HG03175 (cell line): ENCODE measurements around the gene SARDH.

Source experiments
- ATAC-seq: cut with Tn5 transposase; IDR thresholded peaks from one replicate; pipeline ENCODE4 v1.9.1; 2021; ENCODE audit warnings: mild to moderate bottlenecking, moderate library complexity; ENCODE audit not compliant: unreplicated experiment

SARDH gene

GRCh38 chr9:133705576-133705975 is 32.6 kb downstream of the SARDH start:
- ATAC-seq = no peak

- no peak for ATAC-seq
Observed at GRCh38 chr9:133704711-133705181, 33.4 kb downstream of the SARDH start.

GRCh38 chr9:133703591-133704399 is 34.4 kb downstream of the SARDH start:
- no peak for ATAC-seq

GRCh38 chr9:133702798-133703590 is 35.2 kb downstream of the SARDH start:
- no peak for ATAC-seq

GRCh38 chr9:133701981-133702797 is 36.0 kb downstream of the SARDH start:
- no peak for ATAC-seq

- no peak for ATAC-seq
Observed at GRCh38 chr9:133701321-133701980, 36.7 kb downstream of the SARDH start.

GRCh38 chr9:133700819-133701320 is 37.3 kb downstream of the SARDH start:
- ATAC-seq = no peak

- ATAC-seq = no peak
Observed at GRCh38 chr9:133699546-133699945, 38.6 kb downstream of the SARDH start.

GRCh38 chr9:133696071-133696472 is 42.1 kb downstream of the SARDH start:
- no peak for ATAC-seq

- no peak for ATAC-seq
Observed at GRCh38 chr9:133694686-133695085, 43.5 kb downstream of the SARDH start.

- no peak for ATAC-seq
Observed at GRCh38 chr9:133693703-133694529, 44.2 kb downstream of the SARDH start.

GRCh38 chr9:133693116-133693515 is 45.0 kb downstream of the SARDH start:
- ATAC-seq = no peak

- ATAC-seq = no peak
Observed at GRCh38 chr9:133692364-133692985, 45.7 kb downstream of the SARDH start.

- no peak for ATAC-seq
Observed at GRCh38 chr9:133691626-133692363, 46.4 kb downstream of the SARDH start.

GRCh38 chr9:133691191-133691590 is 47.0 kb downstream of the SARDH start:
- no peak for ATAC-seq

- no peak for ATAC-seq
Observed at GRCh38 chr9:133690081-133690561, 48.0 kb downstream of the SARDH start.

GRCh38 chr9:133689151-133689763 is 48.9 kb downstream of the SARDH start:
- ATAC-seq = no peak
